HepG2 (cell line): Measurements from ENCODE around the gene HIGD1A. TPM values are rescaled to one million over a fixed set of nuclear protein-coding genes. Genes with fewer than 3 reads are reported as not detected.

Experiments used
- FOSL2 ChIP-seq: sonication (generic); formaldehyde crosslinking; IDR thresholded peaks from 2 replicates; pipeline ENCODE4 v1.4.0; 2020; ENCODE audit warnings: missing genetic modification reagents
- GMEB1 ChIP-seq: sonication (generic); formaldehyde crosslinking; IDR thresholded peaks from 2 replicates; pipeline ENCODE4 v1.5.1; 2020; ENCODE audit warnings: missing genetic modification reagents, mild to moderate bottlenecking, borderline replicate concordance
- ISL2 ChIP-seq: sonication (generic); formaldehyde crosslinking; IDR thresholded peaks from 2 replicates; pipeline ENCODE4 v1.5.0; 2020; ENCODE audit warnings: missing genetic modification reagents
- MXI1 ChIP-seq: IDR thresholded peaks from 3 replicates; pipeline ENCODE4 v1.6.1; 2012; ENCODE audit warnings: low read depth, low read length, inconsistent platforms, borderline replicate concordance
- ONECUT2 ChIP-seq: sonication (generic); formaldehyde crosslinking; IDR thresholded peaks from 2 replicates; pipeline ENCODE4 v1.4.0; 2020; ENCODE audit warnings: missing genetic modification reagents
- PAXIP1 ChIP-seq: sonication (generic); formaldehyde crosslinking; conservative IDR thresholded peaks from 2 replicates; pipeline ENCODE4 v1.4.0; 2020; ENCODE audit warnings: mild to moderate bottlenecking, missing genetic modification reagents, moderate library complexity
- RCOR2 ChIP-seq: IDR thresholded peaks from 2 replicates; pipeline ENCODE4 v1.6.1; 2016; ENCODE audit warnings: missing biosample characterization, missing genetic modification reagents
- SKI ChIP-seq: fragments of 450-650 bp; IDR thresholded peaks from one replicate; pipeline ENCODE4 v1.6.1; 2018; ENCODE audit warnings: mild to moderate bottlenecking; ENCODE audit not compliant: partially characterized antibody
- THAP9 ChIP-seq: sonication (generic); formaldehyde crosslinking; IDR thresholded peaks from 2 replicates; pipeline ENCODE4; 2020; ENCODE audit warnings: missing genetic modification reagents, mild to moderate bottlenecking, borderline replicate concordance
- ZNF24 ChIP-seq: fragments of 450-650 bp; IDR thresholded peaks from 2 replicates; pipeline ENCODE4 v1.6.1; 2017; ENCODE audit warnings: antibody characterized with exemption, mild to moderate bottlenecking
- ZNF260 ChIP-seq: sonication (generic); formaldehyde crosslinking; IDR thresholded peaks from 2 replicates; pipeline ENCODE4 v1.4.0; 2020; ENCODE audit warnings: missing genetic modification reagents, low read depth, mild to moderate bottlenecking, borderline replicate concordance
- ZNF274 ChIP-seq: sonication (generic); formaldehyde crosslinking; IDR thresholded peaks from 2 replicates; pipeline ENCODE4 v1.5.1; 2020; ENCODE audit warnings: mild to moderate bottlenecking, missing genetic modification reagents
- ZNF362 ChIP-seq: sonication (generic); formaldehyde crosslinking; IDR thresholded peaks from 2 replicates; pipeline ENCODE4 v1.4.0; 2020; ENCODE audit warnings: missing genetic modification reagents, mild to moderate bottlenecking, borderline replicate concordance
- ZNF576 ChIP-seq: sonication (generic); formaldehyde crosslinking; IDR thresholded peaks from 2 replicates; pipeline ENCODE4 v1.4.0; 2020; ENCODE audit warnings: mild to moderate bottlenecking, missing genetic modification reagents
- ZNF660 ChIP-seq: sonication (generic); formaldehyde crosslinking; IDR thresholded peaks from 2 replicates; pipeline ENCODE4 v1.5.1; 2020; ENCODE audit warnings: mild to moderate bottlenecking, low read depth, missing genetic modification reagents, borderline replicate concordance
- ZNF839 ChIP-seq: sonication (generic); formaldehyde crosslinking; IDR thresholded peaks from 2 replicates; pipeline ENCODE4 v1.4.0; 2020; ENCODE audit warnings: missing genetic modification reagents, mild to moderate bottlenecking, borderline replicate concordance
- ZSCAN20 ChIP-seq: sonication (generic); formaldehyde crosslinking; IDR thresholded peaks from 2 replicates; pipeline ENCODE4 v1.4.0; 2020; ENCODE audit warnings: missing genetic modification reagents, mild to moderate bottlenecking, borderline replicate concordance
- ZSCAN30 ChIP-seq: sonication (generic); formaldehyde crosslinking; IDR thresholded peaks from 2 replicates; pipeline ENCODE4 v1.5.0; 2020; ENCODE audit warnings: mild to moderate bottlenecking, missing genetic modification reagents
- polyA plus RNA-seq, 8 experiments: library from polyadenylated mRNA; depleted of rRNA in 3 of 8; stranded (reverse) in 7 of 8; unstranded in 1 of 8; fragments of >200 nt; fragmentation: Illumina TruSeq in 4 of 8; extraction: Trizol in 4 of 8; gene quantifications; 2 replicates each; pipeline versions ENCODE4 v1.2.1 to v1.2.3, GENCODE V29; 2011 to 2016; ENCODE audit warnings: low read depth in 4 of 8, missing spikeins in 1 of 8, mixed read lengths in 1 of 8; ENCODE audit not compliant: insufficient read depth in 1 of 8
- total RNA-seq, 5 experiments: library from RNA; depleted of rRNA; stranded (reverse); fragments of >200 nt; fragmentation: Illumina TruSeq; extraction: Trizol; gene quantifications; 2 replicates each; pipeline ENCODE4 v1.2.3, GENCODE V29; 2016; ENCODE audit warnings: low read depth in 1 of 5

Gene HIGD1A
- total and polyA plus RNA-seq, 2 of the 13 experiments (the other 11 are each of a cell fraction or from before 2014, with no cell fraction given) = 222 to 253 TPM

- TF ChIP-seq ZNF362 (no peak), ZNF274 (peak; percentile 71; the same call in 1 of the 2 replicates), SKI (no peak), FOSL2 (CRISPR knock-in tag) (peak; percentile 44; the same call in 1 of the 2 replicates), ONECUT2 (CRISPR knock-in tag) (no peak), ZNF260 (CRISPR knock-in tag) (no peak), RCOR2 (no peak), MXI1 (no peak; the same call in 2 of the 3 replicates), ZSCAN30 (no peak), ISL2 (CRISPR knock-in tag) (peak; percentile 60; the same call in 1 of the 2 replicates), ZNF576 (CRISPR knock-in tag) (no peak), ZSCAN20 (no peak; the same call in 1 of the 2 replicates), ZNF839 (CRISPR knock-in tag) (peak; percentile 62; the same call in 1 of the 2 replicates), THAP9 (CRISPR knock-in tag) (0 out of 2 replicates have a peak, but pooled peaks have one; percentile 3), ZNF660 (CRISPR knock-in tag) (no peak), GMEB1 (CRISPR knock-in tag) (peak; percentile 96), PAXIP1 (no peak), ZNF24 (no peak)
Measured at GRCh38 chr3:42804106-42804830, at the start of gene HIGD1A (continued).
